Natural killer cell (primary cell): ENCODE measurements around the gene RAB33A. TPM values are rescaled to one million over a fixed set of nuclear protein-coding genes. Genes with fewer than 3 reads are reported as not detected.
A peak's percentile ranks its signal among the peaks of the same experiment; 100 is the strongest.

ENCODE experiments used
- ATAC-seq, 3 donors: fragments of 150-1000 bp in 2 of 3; fragments of 200-7000 bp in 1 of 3; cut with Tn5 transposase; 1 replicate in 1 of 3; 2 replicates in 2 of 3; pipeline ENCODE4 v1.10.0; 2021; ENCODE audit warnings: mild to moderate bottlenecking in 2 of 3, moderate library complexity in 2 of 3
- DNase-seq, 2 donors: peaks; one replicate each; pipeline versions ENCODE4 v3.0.0 to v3.0.0-alpha.2; 2013 to 2021; ENCODE audit warnings: mixed read lengths in 1 of 2
- H3K27ac ChIP-seq: one replicate; pipeline ENCODE4 v1.5.1; 2013; ENCODE audit warnings: mild to moderate bottlenecking, low read length
- H3K27me3 ChIP-seq: one replicate; pipeline ENCODE4 v1.6.1; 2013; ENCODE audit warnings: low read length; ENCODE audit not compliant: control insufficient read depth, insufficient read depth
- H3K36me3 ChIP-seq: one replicate; pipeline ENCODE4 v1.6.1; 2013; ENCODE audit warnings: low read length; ENCODE audit not compliant: control insufficient read depth, insufficient read depth
- H3K4me1 ChIP-seq: one replicate; pipeline ENCODE4 v1.6.1; 2013; ENCODE audit warnings: low read length; ENCODE audit not compliant: control insufficient read depth, insufficient read depth
- H3K4me3 ChIP-seq: one replicate; pipeline ENCODE4 v1.5.1; 2013; ENCODE audit warnings: low read length
- H3K9me3 ChIP-seq: one replicate; pipeline ENCODE4 v1.6.1; 2013; ENCODE audit warnings: low read length; ENCODE audit not compliant: control insufficient read depth, insufficient read depth
- H3K27ac Mint-ChIP-seq, 2 donors: one replicate each; pipeline ENCODE4 v1.8.0; 2022; ENCODE audit warnings: mild to moderate bottlenecking in 2 of 2, mixed read lengths in 2 of 2, moderate library complexity in 1 of 2
- H3K27me3 Mint-ChIP-seq, 2 donors: one replicate each; pipeline ENCODE4 v1.8.0; 2022; ENCODE audit warnings: low read depth in 2 of 2, mixed read lengths in 2 of 2
- H3K36me3 Mint-ChIP-seq: one replicate; pipeline ENCODE4 v1.8.0; 2022; ENCODE audit warnings: mixed read lengths
- H3K4me1 Mint-ChIP-seq, 2 donors: one replicate each; pipeline ENCODE4 v1.8.0; 2022; ENCODE audit warnings: mixed read lengths in 2 of 2
- H3K4me3 Mint-ChIP-seq: one replicate; pipeline ENCODE4 v1.8.0; 2022; ENCODE audit warnings: mild to moderate bottlenecking, moderate library complexity, mixed read lengths
- H3K9me3 Mint-ChIP-seq, 2 donors: one replicate each; pipeline ENCODE4 v1.8.0; 2022; ENCODE audit warnings: mixed read lengths in 2 of 2
- CTCF ChIP-seq: fragments of 200-600 bp; IDR thresholded peaks from one replicate; pipeline ENCODE4 v1.8.0; 2022; ENCODE audit warnings: antibody characterized with exemption
- WGBS: methylation state at CpG from one replicate; pipeline ENCODE4 v1.1.7; 2013; ENCODE audit warnings: missing lambda C conversion rate; ENCODE audit not compliant: insufficient coverage; 5-methylcytosine and 5-hydroxymethylcytosine counted together
- intact Hi-C: fragments of 100-400 bp; cut with micrococcal nuclease; formaldehyde crosslinking; loops from one replicate; pipeline ENCODE4 v1.14.2; 2022
- total RNA-seq, 4 donors: library from RNA; stranded (reverse); fragments of 120-200 nt in 1 of 4; gene quantifications; one replicate each; pipeline versions ENCODE4 v1.2.3 to v1.2.4, GENCODE V29; 2013 to 2022

RAB33A gene
- total RNA-seq, 3 donors from 2014 or later (not counting 1 experiment from before 2014, with no cell fraction given): 3.2 to 4.4 (median 4.4) TPM

- H3K27me3 ChIP-seq: no peaks in the 10 kb centered on the region
- TF ChIP-seq CTCF: no peak
- H3K4me3 ChIP-seq: no peak overlapping the region
- ATAC-seq: no peak
- Mint-ChIP-seq H3K4me1 (no peaks in the 10 kb centered on the region), H3K9me3 (no peaks in the 10 kb centered on the region), H3K4me3 (no peak overlapping the region), H3K27me3 (peaks cover 0 to 7% of the 10 kb centered on the region in 2 donors), H3K36me3 (peaks cover 7% of the 10 kb centered on the region), H3K27ac (no peak overlapping the region)
- H3K36me3 ChIP-seq: peaks cover 3% of the 10 kb centered on the region
- no peaks in the 10 kb centered on the region for H3K9me3 ChIP-seq
- DNase-seq: no peak
- no peak overlapping the region for H3K27ac ChIP-seq
- H3K4me1 ChIP-seq: no peaks in the 10 kb centered on the region
- WGBS: 91% methylated on average over 3 of the region's 4 CpGs
- intact Hi-C loops: no loop called here
These were observed 39.8 kb downstream of the RAB33A start for GRCh38 chrX:130211415-130212186.

GRCh38 chrX:130212371-130212770, 40.6 kb downstream of the RAB33A start:
- no peaks in the 10 kb centered on the region for H3K4me1 ChIP-seq
- H3K4me3 ChIP-seq: no peak overlapping the region
- H3K9me3 Mint-ChIP-seq: no peaks in the 10 kb centered on the region
- peaks cover 3% of the 10 kb centered on the region for H3K36me3 ChIP-seq
- peaks cover 0 to 7% of the 10 kb centered on the region in 2 donors for H3K27me3 Mint-ChIP-seq
- H3K27me3 ChIP-seq: no peaks in the 10 kb centered on the region
- no peaks in the 10 kb centered on the region for H3K9me3 ChIP-seq
- H3K27ac Mint-ChIP-seq: no peak overlapping the region
- H3K36me3 Mint-ChIP-seq: peaks cover 7% of the 10 kb centered on the region
- ATAC-seq (no peak), DNase-seq (no peak)
- intact Hi-C loops: no loop called here
- no peak for TF ChIP-seq CTCF
- WGBS: no CpG with 5 or more reads among the region's 1 CpG
- no peaks in the 10 kb centered on the region for H3K4me1 Mint-ChIP-seq
- no peak overlapping the region for H3K27ac ChIP-seq
- H3K4me3 Mint-ChIP-seq: no peak overlapping the region

GRCh38 chrX:130213376-130213775, 41.6 kb downstream of the RAB33A start:
- Mint-ChIP-seq H3K9me3 (no peaks in the 10 kb centered on the region), H3K4me1 (no peaks in the 10 kb centered on the region), H3K4me3 (no peak overlapping the region), H3K27ac (no peak overlapping the region), H3K27me3 (peaks cover 0 to 7% of the 10 kb centered on the region in 2 donors), H3K36me3 (peaks cover 7% of the 10 kb centered on the region)
- Histone ChIP-seq H3K9me3 (no peaks in the 10 kb centered on the region), H3K4me3 (no peak overlapping the region), H3K4me1 (no peaks in the 10 kb centered on the region), H3K36me3 (peaks cover 3% of the 10 kb centered on the region), H3K27ac (no peak overlapping the region), H3K27me3 (no peaks in the 10 kb centered on the region)
- ATAC-seq (no peak), DNase-seq (no peak)
- no peak for TF ChIP-seq CTCF
- 100% methylated on average over 1 of the region's 2 CpGs for WGBS
- intact Hi-C loops: no loop called here

GRCh38 chrX:130216320-130216719, 44.6 kb downstream of the RAB33A start:
- Mint-ChIP-seq H3K27me3 (peaks cover 0 to 7% of the 10 kb centered on the region in 2 donors), H3K27ac (no peak overlapping the region), H3K4me1 (no peaks in the 10 kb centered on the region), H3K9me3 (no peaks in the 10 kb centered on the region), H3K36me3 (peaks cover 7% of the 10 kb centered on the region), H3K4me3 (no peak overlapping the region)
- no peaks in the 10 kb centered on the region for H3K27me3 ChIP-seq
- no peaks in the 10 kb centered on the region for H3K9me3 ChIP-seq
- peaks cover 3% of the 10 kb centered on the region for H3K36me3 ChIP-seq
- ATAC-seq (no peak), DNase-seq (peak in 1 of 2 donors; percentile 1)
- no peak overlapping the region for H3K27ac ChIP-seq
- no peaks in the 10 kb centered on the region for H3K4me1 ChIP-seq
- TF ChIP-seq CTCF: no peak
- 88% methylated on average over 3 of the region's 4 CpGs for WGBS
- H3K4me3 ChIP-seq: no peak overlapping the region
- intact Hi-C loops: no loop called here
